Measurements from ENCODE around the gene BNC2. TPM values are rescaled to one million over a fixed set of nuclear protein-coding genes. Genes with fewer than 3 reads are reported as not detected.

BNC2 gene
- total and polyA plus RNA-seq, 2 of the 13 experiments (the other 11 are each of a cell fraction or from before 2014, with no cell fraction given) = not detected

DNA sequence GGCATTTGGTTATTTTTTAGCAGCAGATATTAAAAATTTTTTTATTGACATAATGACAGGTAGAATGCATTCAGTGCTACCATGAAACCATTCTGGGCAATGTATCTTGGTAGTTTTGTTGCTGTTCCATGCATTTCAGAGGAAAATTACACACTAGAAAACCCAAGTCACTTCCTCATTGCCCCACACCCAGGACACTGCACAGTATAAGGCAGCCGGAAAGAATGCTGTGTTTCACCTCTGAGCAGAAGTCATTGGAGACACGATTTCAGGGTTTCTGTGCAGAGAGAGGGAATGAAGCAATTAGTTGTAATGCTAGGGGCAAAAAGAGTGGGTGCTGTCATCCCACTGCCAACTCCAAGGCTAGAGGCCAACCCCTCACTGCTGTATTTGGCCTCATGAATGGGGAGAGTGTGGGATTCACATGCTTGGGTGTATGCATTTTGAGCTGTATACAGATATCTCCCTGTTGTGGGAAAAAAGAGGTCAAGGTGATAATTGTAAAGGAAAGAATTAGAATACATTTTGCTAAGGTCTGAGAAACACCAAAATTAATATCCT is 290.5 kb downstream of the BNC2 start (continued):
- TF ChIP-seq ZBTB10 (CRISPR knock-in tag; IDR thresholded peaks at IDR 0.05; ENCODE audit: borderline replicate concordance) (no peak), RFX3 (CRISPR knock-in tag; IDR thresholded peaks at IDR 0.05) (no peak), NFE2L1 (CRISPR knock-in tag; IDR thresholded peaks at IDR 0.05; ENCODE audit: borderline replicate concordance) (no peak), KAT2B (IDR thresholded peaks at IDR 0.05; ENCODE audit: borderline replicate concordance, low read depth, low read length) (no peak), ZBTB1 (CRISPR knock-in tag; IDR thresholded peaks at IDR 0.05; ENCODE audit: borderline replicate concordance) (no peak), ZNF414 (CRISPR knock-in tag; IDR thresholded peaks at IDR 0.05) (no peak), PAF1 (CRISPR knock-in tag; IDR thresholded peaks at IDR 0.05) (no peak), IKZF4 (CRISPR knock-in tag; IDR thresholded peaks at IDR 0.05; ENCODE audit: borderline replicate concordance, low read depth, not compliant biosample characterization) (no peak), ELK4 (CRISPR knock-in tag; IDR thresholded peaks at IDR 0.05; ENCODE audit: borderline replicate concordance) (no peak), POLR2AphosphoS2 (IDR thresholded peaks at IDR 0.05; ENCODE audit: low read depth, low read length) (no peak), ZNF30 (CRISPR knock-in tag; IDR thresholded peaks at IDR 0.05) (no peak)
- TF ChIP-seq, protein P1, sequence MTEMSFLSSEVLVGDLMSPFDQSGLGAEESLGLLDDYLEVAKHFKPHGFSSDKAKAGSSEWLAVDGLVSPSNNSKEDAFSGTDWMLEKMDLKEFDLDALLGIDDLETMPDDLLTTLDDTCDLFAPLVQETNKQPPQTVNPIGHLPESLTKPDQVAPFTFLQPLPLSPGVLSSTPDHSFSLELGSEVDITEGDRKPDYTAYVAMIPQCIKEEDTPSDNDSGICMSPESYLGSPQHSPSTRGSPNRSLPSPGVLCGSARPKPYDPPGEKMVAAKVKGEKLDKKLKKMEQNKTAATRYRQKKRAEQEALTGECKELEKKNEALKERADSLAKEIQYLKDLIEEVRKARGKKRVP (CRISPR knock-in tag; IDR thresholded peaks at IDR 0.05) = no peak
